DMS 273 (cell line): ENCODE measurements around the gene SF3B3.
A peak's percentile ranks its signal among the peaks of the same experiment; 100 is the strongest.
"Not testable (repeated sequence)": the region's sequence is repeated elsewhere in the genome, so short reads cannot be mapped to it uniquely, and the experiment has no call there.

Experiments
- DNase-seq: peaks from one replicate; lab custom pipeline; 2025; ENCODE audit not compliant: unreplicated experiment; lab: John Stamatoyannopoulos, UW

Gene SF3B3

DNA sequence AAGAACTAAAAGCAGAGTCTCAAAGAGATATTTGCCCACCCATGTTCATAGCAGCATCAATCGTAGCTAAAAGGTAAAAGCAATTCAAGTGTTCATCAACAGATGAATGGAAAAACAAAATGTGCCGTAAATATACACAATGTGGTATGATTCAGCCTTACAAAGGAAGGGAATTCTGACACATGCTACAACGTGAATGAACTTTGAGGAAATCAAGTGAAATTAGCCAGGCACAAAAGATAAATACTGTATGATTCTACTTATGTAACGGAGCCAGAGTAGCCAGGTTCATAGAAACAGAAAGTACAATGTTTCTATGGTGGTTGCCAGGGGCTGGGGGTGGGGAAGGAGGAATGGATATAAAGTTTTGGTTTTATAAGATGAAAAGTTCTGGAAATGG is 64.9 kb downstream of the SF3B3 start:
- no peak for DNase-seq

- DNase-seq: not testable (repeated sequence)
These were observed 65.8 kb downstream of the SF3B3 start for GRCh38 chr16:70589416-70589815.

DNA sequence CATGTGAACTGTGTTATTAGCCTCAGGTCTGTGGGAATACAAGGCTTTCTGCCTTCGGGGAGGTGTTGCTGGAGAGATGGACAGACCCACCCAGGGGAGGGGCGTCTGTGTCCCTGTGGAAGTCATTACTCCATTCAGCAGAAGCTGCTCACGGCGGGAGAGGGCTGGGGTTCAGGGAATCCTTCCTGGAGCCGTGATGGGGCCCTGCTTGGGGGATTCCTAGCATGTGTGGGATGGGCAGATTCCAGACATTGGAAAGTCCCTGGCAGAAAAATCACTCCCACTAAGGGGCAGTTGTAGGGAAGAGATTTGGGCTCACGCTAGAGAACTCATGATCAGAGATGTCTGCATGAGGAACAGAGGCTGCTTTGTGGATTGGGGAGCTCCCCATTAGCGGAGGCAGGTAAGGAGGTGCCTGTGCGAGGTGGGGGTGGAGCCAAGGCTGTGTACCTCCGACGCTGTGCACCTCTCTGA is 66.4 kb downstream of the SF3B3 start:
- DNase-seq: no peak

GRCh38 chr16:70590722-70591415 is 67.3 kb downstream of the SF3B3 start:
- no peak for DNase-seq

- no peak for DNase-seq
These were observed 68.0 kb downstream of the SF3B3 start for GRCh38 chr16:70591615-70592014.

DNA sequence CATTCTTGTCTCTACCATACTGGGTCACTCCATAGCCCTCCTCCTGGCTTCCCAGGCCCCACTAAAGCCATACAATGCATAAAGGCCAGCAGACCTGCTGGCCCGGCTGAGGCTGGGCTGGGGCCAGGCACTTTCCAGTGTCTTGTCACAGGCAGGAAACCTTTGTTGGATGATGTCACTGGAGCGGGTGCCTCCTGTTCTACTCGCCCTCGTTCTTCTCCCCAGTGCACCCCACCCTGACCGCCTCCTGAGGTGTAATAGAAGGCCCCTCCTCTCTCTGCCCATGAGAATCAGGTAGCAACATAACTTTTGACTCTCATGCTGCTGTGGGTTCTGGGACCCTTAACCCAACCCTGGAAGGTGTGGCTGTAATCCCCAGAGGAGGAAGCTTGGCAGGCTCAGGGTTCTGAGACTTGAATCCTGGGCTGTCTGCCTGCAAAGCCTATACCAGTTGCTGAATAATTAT is 68.5 kb downstream of the SF3B3 start:
- DNase-seq: no peak

DNA sequence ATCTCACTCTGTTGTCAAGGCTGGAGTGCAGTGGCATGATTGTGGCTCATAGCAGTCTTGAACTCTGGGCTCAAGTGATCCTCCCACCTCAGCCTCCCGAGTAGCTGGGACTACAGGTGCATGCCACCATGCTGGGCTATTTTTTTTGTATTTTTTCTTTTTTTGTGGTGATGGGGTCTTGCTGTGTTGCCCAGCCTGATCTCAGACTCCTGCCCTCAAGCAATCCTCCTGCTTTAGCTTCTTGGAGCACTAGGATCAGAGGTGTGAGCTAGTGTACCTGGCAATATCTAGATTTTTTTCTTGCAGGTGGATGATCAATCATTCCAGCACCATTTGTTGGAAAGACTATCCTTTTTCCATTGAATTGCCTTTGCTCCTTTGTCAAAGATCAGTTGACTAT is 69.9 kb downstream of the SF3B3 start:
- no peak for DNase-seq

- DNase-seq: peak; percentile 69
These were observed 71.0 kb downstream of the SF3B3 start for GRCh38 chr16:70594569-70594968.

GRCh38 chr16:70597135-70597835 is 73.7 kb downstream of the SF3B3 start:
- no peak for DNase-seq

DNA sequence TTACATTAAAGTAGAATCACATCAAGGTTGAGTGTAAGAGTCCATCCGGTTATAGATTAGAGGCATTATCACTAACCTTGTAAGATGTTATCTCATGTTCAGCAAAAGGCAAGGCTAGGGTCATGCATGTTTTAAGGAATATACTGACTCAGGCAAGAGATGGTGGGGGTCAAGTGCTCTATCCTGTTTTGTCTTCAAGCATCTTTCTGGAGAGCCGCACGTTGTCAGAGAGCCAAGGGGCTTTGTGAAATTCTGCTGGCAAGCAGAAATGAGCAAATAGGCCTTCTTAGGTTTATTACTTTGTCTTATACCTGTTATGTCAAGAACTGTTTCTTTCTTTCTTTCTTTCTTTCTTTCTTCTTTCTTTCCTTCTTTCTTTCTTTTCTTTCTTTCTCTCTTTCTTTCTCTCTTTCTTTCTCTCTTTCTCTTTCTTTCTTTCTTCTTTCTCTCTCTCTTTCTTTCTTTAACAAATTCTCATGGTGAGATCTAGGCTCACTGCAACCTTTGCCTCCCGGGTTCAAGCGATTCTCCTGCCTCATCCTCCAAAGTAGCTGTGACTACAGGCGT is 75.4 kb downstream of the SF3B3 start:
- DNase-seq: no peak

DNA sequence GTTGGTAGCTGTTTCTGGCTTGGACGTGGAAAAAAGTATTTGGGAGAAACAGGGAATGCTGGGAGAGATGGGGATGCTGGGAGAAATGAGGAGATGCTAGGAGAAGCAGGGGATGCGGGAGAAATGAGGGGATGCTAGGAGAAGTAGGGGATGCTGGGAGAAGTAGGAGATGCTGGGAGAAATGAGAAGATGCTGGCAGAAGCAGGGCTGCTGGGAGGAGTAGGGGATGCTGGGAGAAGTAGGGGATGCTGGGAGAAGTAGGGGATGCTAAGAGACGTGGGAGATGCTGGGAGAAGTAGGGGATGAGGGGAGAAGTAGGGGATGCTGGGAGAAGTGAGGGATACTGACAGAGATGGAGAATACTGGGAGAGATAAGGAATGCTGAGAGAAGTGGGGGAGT is 77.1 kb downstream of the SF3B3 start:
- DNase-seq: no peak

DNA sequence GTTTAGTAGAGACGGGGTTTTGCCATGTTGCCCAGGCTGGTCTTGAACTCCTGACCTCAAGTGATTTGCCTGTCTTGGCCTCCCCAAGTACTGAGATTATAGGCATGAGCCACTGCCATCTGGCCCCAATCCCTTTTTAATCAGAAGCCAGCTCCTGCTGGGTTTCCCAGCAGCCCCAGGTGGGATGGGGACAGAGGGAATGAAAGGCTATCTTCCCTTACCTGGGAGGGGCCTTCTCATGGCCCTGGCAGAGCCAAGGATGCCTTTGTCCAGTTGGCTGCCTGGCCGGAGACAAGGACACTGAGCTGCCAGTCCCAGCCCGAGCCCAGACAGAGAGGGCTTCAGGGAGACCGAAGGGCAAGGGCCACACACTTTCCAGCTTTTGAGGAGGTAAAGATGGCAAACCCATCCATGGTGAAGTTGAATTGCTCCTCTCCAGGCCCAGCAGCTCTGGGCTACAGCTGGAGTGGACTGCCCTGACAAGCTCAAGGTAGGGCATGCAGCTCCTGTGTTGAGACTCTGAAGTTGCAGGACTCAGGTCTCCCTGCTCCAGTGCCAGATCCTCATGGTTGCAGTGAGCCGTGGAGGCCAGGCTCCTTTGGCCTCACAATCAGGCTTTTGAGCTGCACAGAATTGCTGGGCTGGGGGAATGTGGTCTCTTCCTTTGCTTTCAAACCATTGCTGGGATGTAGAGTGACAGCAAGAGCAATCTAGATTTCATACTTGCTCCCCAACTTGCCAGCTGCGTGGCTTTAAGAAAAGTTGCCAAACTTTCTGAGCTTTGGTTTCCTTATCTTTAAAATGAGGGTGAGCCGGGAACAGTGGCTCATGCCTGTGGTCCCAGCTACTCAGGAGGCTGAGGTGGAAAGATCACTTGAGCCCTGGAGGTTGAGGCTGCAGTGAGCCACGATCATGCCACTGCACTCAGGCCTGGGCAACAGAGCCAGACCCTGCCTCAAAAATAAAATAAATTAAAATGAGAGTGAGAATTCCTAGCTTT is 78.3 kb downstream of the SF3B3 start:
- no peak for DNase-seq

GRCh38 chr16:70602831-70603230 is 79.2 kb downstream of the SF3B3 start:
- DNase-seq: no peak

GRCh38 chr16:70604407-70605282 is 81.0 kb downstream of the SF3B3 start:
- no peak for DNase-seq

- DNase-seq: no peak
These were observed 81.7 kb downstream of the SF3B3 start for GRCh38 chr16:70605283-70605657.

DNA sequence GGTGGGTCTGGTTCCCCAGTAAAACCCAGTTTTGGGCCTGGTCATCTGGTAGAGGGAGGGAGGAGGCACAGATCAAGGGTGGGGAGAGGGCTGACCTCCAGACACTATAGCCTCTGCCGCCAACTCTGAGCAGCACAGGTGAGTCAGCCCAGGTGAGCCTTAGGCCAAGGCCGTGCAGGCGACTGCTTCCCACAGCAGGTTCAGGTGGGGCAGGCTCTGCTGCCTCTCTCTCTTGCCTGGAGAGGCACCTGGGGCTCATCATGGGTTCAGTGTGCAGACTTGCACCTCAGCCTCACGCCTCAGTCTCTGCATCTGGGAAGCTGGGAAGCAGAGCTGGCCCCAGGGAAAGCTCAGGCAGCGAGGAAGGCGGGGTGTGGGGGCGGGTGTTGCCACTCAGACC is 84.9 kb downstream of the SF3B3 start:
- no peak for DNase-seq

GRCh38 chr16:70610273-70611223 is 86.9 kb downstream of the SF3B3 start:
- no peak for DNase-seq

- no peak for DNase-seq
These were observed 87.6 kb downstream of the SF3B3 start for GRCh38 chr16:70611224-70611598.

DNA sequence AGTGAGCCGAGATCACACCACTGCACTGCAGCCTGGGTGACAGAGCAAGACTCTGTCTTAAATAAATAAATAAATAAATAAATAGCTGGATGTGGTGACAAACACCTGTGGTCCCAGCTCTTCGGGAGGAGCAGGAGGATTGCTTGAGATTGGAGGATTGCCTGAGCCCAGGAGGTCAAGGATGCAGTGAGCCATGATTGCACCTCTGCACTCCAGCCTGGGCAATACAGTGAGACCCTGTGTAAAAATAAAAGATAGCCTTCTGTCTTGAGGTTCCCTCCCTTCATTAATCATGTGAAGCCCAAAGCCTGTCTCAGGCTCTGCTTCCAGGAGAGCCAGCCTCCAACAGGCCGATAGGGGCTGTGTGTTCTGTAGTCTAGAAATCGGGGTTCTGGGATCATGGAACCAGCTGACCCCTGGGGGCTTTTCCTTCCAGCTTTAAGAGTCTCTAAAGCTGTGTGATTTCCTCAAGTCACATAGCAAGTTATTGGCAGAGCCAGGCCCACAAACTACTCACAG is 88.2 kb downstream of the SF3B3 start:
- no peak for DNase-seq
